Measurements from ENCODE around the gene ARHGAP45. TPM values are rescaled to one million over a fixed set of nuclear protein-coding genes. Genes with fewer than 3 reads are reported as not detected.

Gene ARHGAP45
- total and polyA plus RNA-seq, 4 donors, result 5.1 to 17.4 (median 12.1) TPM

GRCh38 chr19:1085676-1086442 lies 18.9 kb downstream of the ARHGAP45 start:
- Histone ChIP-seq H3K9me3 (ENCODE audit: control insufficient read depth, insufficient read depth, low read length) (no peaks in the 10 kb centered on the region), H3K4me3 (ENCODE audit: low read depth, low read length) (no peak overlapping the region), H3K27me3 (ENCODE audit: control insufficient read depth, insufficient read depth, low read length) (no peaks in the 10 kb centered on the region), H3K27ac (ENCODE audit: low read depth, low read length) (no peak overlapping the region), H3K4me1 (ENCODE audit: control insufficient read depth, insufficient read depth, low read length) (peaks cover 8% of the 10 kb centered on the region), H3K36me3 (ENCODE audit: control insufficient read depth, insufficient read depth, low read length) (peaks cover 73% of the 10 kb centered on the region)
- no peak for DNase-seq (ENCODE audit: low read depth in 4 of 6, low spot score in 6 of 6)
- WGBS (ENCODE audit: insufficient coverage), result 77% methylated on average over 35 of the region's 38 CpGs

DNA sequence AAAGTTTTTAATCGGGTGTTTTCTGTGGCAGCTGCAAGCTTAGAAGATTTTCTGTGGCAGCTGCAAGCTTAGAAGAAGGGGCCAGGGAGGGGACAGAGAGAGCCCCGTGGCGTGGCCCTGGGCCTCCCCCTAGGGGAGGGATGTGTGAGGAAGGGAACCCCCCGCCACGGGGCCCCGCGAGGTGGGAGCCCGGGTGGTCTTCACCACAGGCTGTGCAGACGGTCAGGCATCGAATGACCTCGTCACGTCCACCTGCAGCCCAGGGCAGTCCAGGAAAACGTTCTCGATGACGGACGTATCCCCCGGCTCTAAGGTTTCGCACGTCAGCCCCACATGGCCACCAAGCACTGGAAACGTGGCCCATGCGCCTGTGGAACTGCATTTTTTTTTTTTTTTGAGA lies 19.6 kb downstream of the ARHGAP45 start:
- Histone ChIP-seq H3K36me3 (ENCODE audit: control insufficient read depth, insufficient read depth, low read length) (peaks cover 80% of the 10 kb centered on the region), H3K27ac (ENCODE audit: low read depth, low read length) (no peak overlapping the region), H3K9me3 (ENCODE audit: control insufficient read depth, insufficient read depth, low read length) (no peaks in the 10 kb centered on the region), H3K4me3 (ENCODE audit: low read depth, low read length) (no peak overlapping the region), H3K4me1 (ENCODE audit: control insufficient read depth, insufficient read depth, low read length) (peaks cover 8% of the 10 kb centered on the region), H3K27me3 (ENCODE audit: control insufficient read depth, insufficient read depth, low read length) (no peaks in the 10 kb centered on the region)
- DNase-seq (ENCODE audit: low read depth in 4 of 6, low spot score in 6 of 6), result no peak
- 69% methylated on average over 21 of the region's 21 CpGs for WGBS (ENCODE audit: insufficient coverage)

DNA sequence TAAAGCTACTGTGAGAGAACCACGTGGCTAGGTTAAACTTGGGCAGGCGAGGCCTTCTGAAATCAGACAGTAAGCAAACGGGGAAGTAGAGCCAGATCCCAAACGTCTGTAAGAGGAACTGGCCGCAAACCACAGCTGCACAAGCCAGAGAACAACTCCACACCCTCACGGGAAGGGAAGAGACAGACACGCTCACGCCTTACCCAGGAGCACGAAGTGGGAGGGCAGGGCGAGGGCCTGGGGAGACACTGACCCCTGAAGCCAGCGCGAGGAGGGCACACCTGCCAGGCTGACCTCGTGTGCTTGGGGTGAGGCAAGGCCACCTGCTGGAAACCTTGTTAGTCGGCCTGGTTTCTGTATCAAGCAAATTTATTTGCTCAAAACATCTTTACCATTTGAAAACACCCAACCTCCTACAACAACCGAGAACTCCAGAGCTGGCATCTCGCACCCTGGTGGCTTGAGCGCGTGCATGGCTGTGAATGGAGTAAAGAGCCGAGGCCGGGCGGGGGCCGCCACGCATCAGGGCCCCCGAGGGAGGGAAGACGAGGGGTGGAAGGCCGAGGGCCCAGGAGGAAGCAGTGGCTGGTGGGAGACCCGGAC lies 20.9 kb downstream of the ARHGAP45 start:
- Histone ChIP-seq H3K36me3 (ENCODE audit: control insufficient read depth, insufficient read depth, low read length) (peaks cover 90% of the 10 kb centered on the region), H3K4me3 (ENCODE audit: low read depth, low read length) (no peak overlapping the region), H3K27me3 (ENCODE audit: control insufficient read depth, insufficient read depth, low read length) (no peaks in the 10 kb centered on the region), H3K4me1 (ENCODE audit: control insufficient read depth, insufficient read depth, low read length) (no peaks in the 10 kb centered on the region), H3K9me3 (ENCODE audit: control insufficient read depth, insufficient read depth, low read length) (no peaks in the 10 kb centered on the region), H3K27ac (ENCODE audit: low read depth, low read length) (no peak overlapping the region)
- no peak for DNase-seq (ENCODE audit: low read depth in 4 of 6, low spot score in 6 of 6)
- 79% methylated on average over 23 of the region's 27 CpGs for WGBS (ENCODE audit: insufficient coverage)

GRCh38 chr19:1088416-1089010 lies 21.5 kb downstream of the ARHGAP45 start:
- Histone ChIP-seq H3K27me3 (ENCODE audit: control insufficient read depth, insufficient read depth, low read length) (no peaks in the 10 kb centered on the region), H3K27ac (ENCODE audit: low read depth, low read length) (no peak overlapping the region), H3K36me3 (ENCODE audit: control insufficient read depth, insufficient read depth, low read length) (peaks cover 91% of the 10 kb centered on the region), H3K4me3 (ENCODE audit: low read depth, low read length) (no peak overlapping the region), H3K4me1 (ENCODE audit: control insufficient read depth, insufficient read depth, low read length) (peaks cover 5% of the 10 kb centered on the region), H3K9me3 (ENCODE audit: control insufficient read depth, insufficient read depth, low read length) (no peaks in the 10 kb centered on the region)
- no peak for DNase-seq (ENCODE audit: low read depth in 4 of 6, low spot score in 6 of 6)
- 92% methylated on average over 26 of the region's 27 CpGs for WGBS (ENCODE audit: insufficient coverage)

GRCh38 chr19:1089126-1089771 lies 22.3 kb downstream of the ARHGAP45 start:
- Histone ChIP-seq H3K4me1 (ENCODE audit: control insufficient read depth, insufficient read depth, low read length) (peaks cover 12% of the 10 kb centered on the region), H3K36me3 (ENCODE audit: control insufficient read depth, insufficient read depth, low read length) (peaks cover 93% of the 10 kb centered on the region), H3K27ac (ENCODE audit: low read depth, low read length) (no peak overlapping the region), H3K4me3 (ENCODE audit: low read depth, low read length) (no peak overlapping the region), H3K9me3 (ENCODE audit: control insufficient read depth, insufficient read depth, low read length) (no peaks in the 10 kb centered on the region), H3K27me3 (ENCODE audit: control insufficient read depth, insufficient read depth, low read length) (no peaks in the 10 kb centered on the region)
- DNase-seq (ENCODE audit: low read depth in 4 of 6, low spot score in 6 of 6), result no peak
- 93% methylated on average over 29 of the region's 32 CpGs for WGBS (ENCODE audit: insufficient coverage)

DNA sequence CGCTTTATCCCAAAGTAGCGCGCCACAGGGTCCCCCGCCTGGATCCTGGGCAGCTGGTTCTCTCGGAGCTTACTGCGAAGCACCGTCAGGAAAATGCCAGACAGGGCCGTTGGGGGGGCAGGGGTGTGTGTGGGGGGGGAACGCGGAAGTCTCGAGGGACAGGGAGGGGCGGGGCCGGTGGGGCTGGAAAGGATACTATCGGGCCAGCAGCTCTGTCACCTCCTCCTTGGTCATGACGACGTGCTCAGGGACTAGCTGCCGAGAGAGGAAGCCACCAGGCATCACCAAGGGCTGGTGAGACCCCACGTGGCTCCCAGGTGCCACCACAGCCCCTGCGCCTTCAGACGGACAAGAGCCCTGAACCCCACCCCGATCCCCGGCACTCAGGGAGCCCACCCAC lies 22.9 kb downstream of the ARHGAP45 start:
- whole genome bisulfite sequencing (ENCODE audit: insufficient coverage), result 88% methylated on average over 10 of the region's 22 CpGs
- Histone ChIP-seq H3K4me1 (ENCODE audit: control insufficient read depth, insufficient read depth, low read length) (peaks cover 16% of the 10 kb centered on the region), H3K9me3 (ENCODE audit: control insufficient read depth, insufficient read depth, low read length) (no peaks in the 10 kb centered on the region), H3K4me3 (ENCODE audit: low read depth, low read length) (no peak overlapping the region), H3K27ac (ENCODE audit: low read depth, low read length) (no peak overlapping the region), H3K27me3 (ENCODE audit: control insufficient read depth, insufficient read depth, low read length) (no peaks in the 10 kb centered on the region), H3K36me3 (ENCODE audit: control insufficient read depth, insufficient read depth, low read length) (peaks cover 90% of the 10 kb centered on the region)
- no peak for DNase-seq (ENCODE audit: low read depth in 4 of 6, low spot score in 6 of 6)

DNA sequence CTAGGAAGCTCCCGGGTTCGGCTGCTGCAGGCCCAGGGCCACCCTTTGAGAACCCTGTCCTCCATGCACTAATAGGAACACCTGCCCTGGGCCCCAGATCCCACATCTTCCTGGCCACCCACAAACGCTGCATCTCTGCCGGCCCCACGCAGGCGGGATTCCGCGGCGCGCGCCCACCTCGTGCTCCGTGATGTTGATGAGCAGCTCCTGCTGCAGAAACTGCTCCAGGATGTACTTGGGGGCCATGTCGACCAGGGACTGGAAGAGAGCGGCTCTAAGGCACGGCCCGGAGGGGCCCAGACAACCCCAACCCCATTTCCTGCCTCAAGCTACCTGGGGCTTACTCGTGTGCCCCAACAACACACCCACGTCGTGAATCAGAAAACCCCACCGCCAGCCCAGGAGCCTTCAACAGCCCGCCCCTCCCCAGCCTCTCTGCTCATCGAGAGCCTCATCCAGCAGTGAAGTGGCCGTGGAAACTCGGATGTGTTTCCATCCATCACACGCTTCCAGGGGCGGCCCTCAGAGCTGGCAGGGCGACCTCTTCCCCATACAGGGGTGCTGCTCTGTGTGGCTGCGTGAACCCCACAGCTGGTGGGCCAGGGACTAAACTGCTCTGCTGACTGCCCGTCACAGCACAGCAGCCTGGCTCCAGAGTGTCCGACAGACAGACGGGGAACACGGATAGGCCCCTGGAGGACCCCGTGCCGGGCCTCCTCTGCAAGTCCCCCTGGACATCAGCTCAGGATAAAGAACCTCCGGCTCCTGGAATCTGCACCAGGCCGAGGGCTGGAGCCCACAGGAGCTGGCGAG lies 24.0 kb downstream of the ARHGAP45 start:
- no peak for DNase-seq (ENCODE audit: low read depth in 4 of 6, low spot score in 6 of 6)
- WGBS (ENCODE audit: insufficient coverage), result 95% methylated on average over 38 of the region's 38 CpGs
- no peaks in the 10 kb centered on the region for H3K27me3 ChIP-seq (ENCODE audit: control insufficient read depth, insufficient read depth, low read length)
- H3K9me3 ChIP-seq (ENCODE audit: control insufficient read depth, insufficient read depth, low read length), result no peaks in the 10 kb centered on the region
- no peak overlapping the region for H3K4me3 ChIP-seq (ENCODE audit: low read depth, low read length)
- H3K36me3 ChIP-seq (ENCODE audit: control insufficient read depth, insufficient read depth, low read length), result peaks cover 82% of the 10 kb centered on the region
- H3K27ac ChIP-seq (ENCODE audit: low read depth, low read length), result no peak overlapping the region
- H3K4me1 ChIP-seq (ENCODE audit: control insufficient read depth, insufficient read depth, low read length), result peaks cover 22% of the 10 kb centered on the region

DNA sequence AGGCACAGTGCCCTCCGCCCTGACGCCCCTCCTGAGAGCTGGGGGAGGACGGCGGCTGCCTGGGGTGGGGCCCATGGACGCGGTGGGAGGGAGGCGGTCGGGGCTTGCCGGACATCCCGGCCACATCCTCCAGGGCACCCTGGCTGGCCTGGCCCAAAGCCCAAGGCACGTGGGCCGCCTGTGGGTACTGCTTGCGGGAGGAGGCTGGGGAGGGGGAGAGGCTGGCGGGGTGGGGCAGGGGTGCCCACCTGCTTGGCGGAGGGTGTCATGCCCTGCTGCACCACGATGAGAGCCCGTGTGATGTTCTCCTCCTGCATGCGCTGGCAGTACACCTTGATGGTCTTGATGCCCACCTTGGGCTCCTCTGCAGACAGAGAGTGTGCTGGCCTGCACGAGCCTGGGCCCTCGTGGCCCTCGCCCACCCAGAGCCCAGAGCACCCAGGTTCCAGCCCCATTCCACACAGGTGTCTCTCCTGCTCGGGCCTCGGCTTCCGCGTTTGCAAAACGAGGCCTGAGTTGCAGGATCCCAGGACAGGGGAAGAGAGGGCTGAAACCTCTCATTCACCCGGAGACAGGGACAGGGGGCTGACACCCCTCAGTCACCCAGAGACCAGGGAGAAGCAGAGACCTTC lies 24.7 kb downstream of the ARHGAP45 start:
- 93% methylated on average over 20 of the region's 27 CpGs for WGBS (ENCODE audit: insufficient coverage)
- no peaks in the 10 kb centered on the region for H3K9me3 ChIP-seq (ENCODE audit: control insufficient read depth, insufficient read depth, low read length)
- DNase-seq (ENCODE audit: low read depth in 4 of 6, low spot score in 6 of 6), result no peak
- H3K4me3 ChIP-seq (ENCODE audit: low read depth, low read length), result no peak overlapping the region
- H3K27me3 ChIP-seq (ENCODE audit: control insufficient read depth, insufficient read depth, low read length), result no peaks in the 10 kb centered on the region
- H3K4me1 ChIP-seq (ENCODE audit: control insufficient read depth, insufficient read depth, low read length), result peaks cover 23% of the 10 kb centered on the region
- no peak overlapping the region for H3K27ac ChIP-seq (ENCODE audit: low read depth, low read length)
- peaks cover 75% of the 10 kb centered on the region for H3K36me3 ChIP-seq (ENCODE audit: control insufficient read depth, insufficient read depth, low read length)

- 93% methylated on average over 14 of the region's 15 CpGs for WGBS (ENCODE audit: insufficient coverage)
These were observed 26.4 kb downstream of the ARHGAP45 start for GRCh38 chr19:1093330-1093729.

More at GRCh38 chr19:1093330-1093729, 26.4 kb downstream of the ARHGAP45 start:
- peaks cover 23% of the 10 kb centered on the region for H3K4me1 ChIP-seq (ENCODE audit: control insufficient read depth, insufficient read depth, low read length)
- H3K36me3 ChIP-seq (ENCODE audit: control insufficient read depth, insufficient read depth, low read length), result peaks cover 58% of the 10 kb centered on the region
- H3K9me3 ChIP-seq (ENCODE audit: control insufficient read depth, insufficient read depth, low read length), result no peaks in the 10 kb centered on the region
- no peak for DNase-seq (ENCODE audit: low read depth in 4 of 6, low spot score in 6 of 6)
- H3K27me3 ChIP-seq (ENCODE audit: control insufficient read depth, insufficient read depth, low read length), result no peaks in the 10 kb centered on the region
- H3K27ac ChIP-seq (ENCODE audit: low read depth, low read length), result no peak overlapping the region
- H3K4me3 ChIP-seq (ENCODE audit: low read depth, low read length), result no peak overlapping the region

Measured in spinal cord (tissue), 10 donors.